Mucosa of rectum (tissue), 2 donors: ENCODE data around the gene SMAP1.

Source experiments
- H3K27ac ChIP-seq, 2 donors: one replicate each; pipeline ENCODE4 v1.7.0; 2013; ENCODE audit warnings: inconsistent platforms in 2 of 2, low read depth in 2 of 2, low read length in 2 of 2
- H3K27me3 ChIP-seq, 2 donors: one replicate each; pipeline ENCODE4 v1.7.0; 2013; ENCODE audit warnings: low read length in 2 of 2; ENCODE audit not compliant: control insufficient read depth in 2 of 2, insufficient read depth in 2 of 2
- H3K36me3 ChIP-seq, 2 donors: one replicate each; pipeline ENCODE4 v1.7.0; 2013; ENCODE audit warnings: low read length in 2 of 2; ENCODE audit not compliant: control insufficient read depth in 2 of 2, insufficient read depth in 2 of 2
- H3K4me1 ChIP-seq, 2 donors: one replicate each; pipeline ENCODE4 v1.7.0; 2013; ENCODE audit warnings: low read length in 2 of 2, mild to moderate bottlenecking in 1 of 2; ENCODE audit not compliant: control insufficient read depth in 2 of 2, insufficient read depth in 2 of 2
- H3K4me3 ChIP-seq, 2 donors: one replicate each; pipeline ENCODE4 v1.7.0; 2013; ENCODE audit warnings: low read length in 2 of 2
- H3K9ac ChIP-seq, 2 donors: one replicate each; pipeline ENCODE4 v1.7.0; 2013; ENCODE audit warnings: low read length in 2 of 2, low read depth in 1 of 2, mild to moderate bottlenecking in 1 of 2
- H3K9me3 ChIP-seq, 2 donors: one replicate each; pipeline ENCODE4 v1.7.0; 2013; ENCODE audit warnings: low read length in 2 of 2; ENCODE audit not compliant: control insufficient read depth in 2 of 2
- donor health status: healthy.
- donor health status: Normal muscosa, but diverticular disease.

Gene SMAP1

DNA sequence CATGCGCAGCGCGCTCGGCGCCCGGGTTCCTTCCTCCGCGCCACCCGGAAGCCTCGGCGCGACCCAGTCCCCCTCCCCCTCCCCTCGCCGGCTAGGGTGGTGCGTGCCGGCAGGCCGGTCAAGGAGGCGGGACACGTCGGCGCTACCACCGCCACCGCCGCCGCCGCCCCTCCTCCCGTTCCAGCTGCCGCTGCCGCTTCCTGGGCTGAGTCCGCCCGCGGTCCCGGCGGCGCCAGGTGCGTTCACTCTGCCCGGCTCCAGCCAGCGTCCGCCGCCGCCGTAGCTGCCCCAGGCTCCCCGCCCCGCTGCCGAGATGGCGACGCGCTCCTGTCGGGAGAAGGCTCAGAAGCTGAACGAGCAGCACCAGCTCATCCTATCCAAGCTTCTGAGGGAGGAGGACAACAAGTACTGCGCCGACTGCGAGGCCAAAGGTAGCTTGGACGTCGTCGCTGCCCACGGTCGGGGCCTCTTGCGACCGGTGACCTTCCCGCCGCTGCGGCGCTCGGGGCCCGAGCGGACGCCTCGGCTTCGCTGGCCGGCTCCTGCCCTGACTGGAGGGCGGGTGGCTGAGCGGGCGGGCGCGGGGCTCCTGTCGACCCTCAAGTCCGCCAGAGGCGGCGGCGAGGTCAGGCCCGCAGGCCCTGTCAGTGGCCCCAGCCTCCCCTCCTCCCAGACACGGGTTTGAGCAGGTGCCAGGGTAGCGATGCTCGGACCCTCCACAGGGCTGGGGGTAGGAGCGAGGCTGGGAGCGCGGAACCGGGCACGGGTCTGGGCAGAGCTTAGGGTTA, at the start of gene SMAP1:
TSS of gene SMAP1 (plus strand) at position 173 of the 788 bp plus-strand sequence. CDS start at position 314, 141 bp downstream.
- Histone ChIP-seq H3K27ac (peak within 1 kb of the TSS; percentile 93), H3K36me3 (no peaks in the 10 kb centered on the region), H3K4me1 (peaks cover 15 to 33% of the 10 kb centered on the region in 2 donors), H3K27me3 (no peaks in the 10 kb centered on the region), H3K4me3 (peak within 1 kb of the TSS; percentile 90), H3K9ac (peak within 1 kb of the TSS; percentile 88 to 96), H3K9me3 (no peaks in the 10 kb centered on the region)

DNA sequence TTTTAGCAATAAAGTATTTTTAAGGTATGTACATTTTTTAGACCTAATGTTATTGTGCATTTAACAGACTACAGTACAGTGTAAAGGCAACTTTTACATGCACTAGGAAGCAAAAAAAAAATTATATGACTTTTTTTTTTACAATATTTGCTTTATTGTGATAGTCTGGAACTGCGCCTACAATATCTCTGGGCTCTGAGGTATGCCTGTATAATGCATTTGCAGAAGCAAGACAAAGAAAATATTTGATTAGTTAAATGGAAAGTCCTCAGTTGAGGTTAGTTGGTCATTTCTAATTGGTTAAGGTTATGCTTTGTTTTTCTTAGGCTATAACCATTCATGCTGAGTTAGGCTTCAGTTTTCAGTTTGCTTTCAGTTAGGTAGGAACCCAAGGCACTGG, 46.9 kb upstream of the SMAP1 start:
- Histone ChIP-seq H3K27ac (no peak overlapping the region), H3K27me3 (peaks cover 0 to 2% of the 10 kb centered on the region in 2 donors), H3K9me3 (no peaks in the 10 kb centered on the region), H3K4me3 (no peak overlapping the region), H3K4me1 (no peaks in the 10 kb centered on the region), H3K36me3 (no peaks in the 10 kb centered on the region), H3K9ac (no peak overlapping the region)

DNA sequence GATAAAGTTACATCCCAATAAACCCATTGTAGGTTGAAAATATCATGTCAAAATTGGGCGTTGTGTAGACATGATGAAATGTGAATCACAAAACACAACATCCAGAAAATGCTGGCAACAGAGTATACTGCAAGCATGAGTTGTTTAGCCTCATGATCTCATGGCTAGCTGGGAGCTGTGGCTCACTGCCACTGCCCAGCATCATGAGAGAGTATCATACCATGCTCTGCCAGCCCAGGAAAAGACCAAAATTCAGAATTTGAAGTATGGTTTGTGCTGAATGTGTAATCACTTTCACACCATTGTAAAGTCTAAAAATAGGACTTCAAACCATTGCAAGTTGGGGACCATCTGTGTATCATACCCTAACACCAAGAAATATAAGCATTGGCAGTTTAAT, 45.2 kb upstream of the SMAP1 start:
- no peaks in the 10 kb centered on the region for H3K4me1 ChIP-seq

DNA sequence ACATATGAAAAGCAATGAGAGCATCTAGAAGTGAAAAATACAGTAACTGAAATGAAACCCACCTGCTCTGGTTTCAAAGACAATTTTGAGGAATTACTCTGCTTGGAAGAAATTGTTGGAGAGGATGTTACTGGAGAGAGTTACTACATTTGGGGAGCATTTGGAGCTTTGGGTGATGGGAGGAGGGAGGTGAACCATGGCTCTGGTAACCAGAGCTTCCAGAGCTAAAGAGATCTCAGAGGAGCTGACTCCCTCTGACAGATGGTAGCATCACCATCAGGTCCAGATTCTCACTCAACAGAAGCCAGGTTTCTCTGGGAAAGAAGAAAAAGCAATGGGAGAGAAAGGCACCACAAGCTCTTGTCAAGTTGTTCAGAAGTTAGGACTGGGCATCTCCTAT, 42.2 kb upstream of the SMAP1 start:
- Histone ChIP-seq H3K9me3 (no peaks in the 10 kb centered on the region), H3K27ac (no peak overlapping the region), H3K4me3 (no peak overlapping the region), H3K36me3 (no peaks in the 10 kb centered on the region), H3K9ac (no peak overlapping the region), H3K27me3 (peaks cover 2 to 5% of the 10 kb centered on the region in 2 donors), H3K4me1 (no peaks in the 10 kb centered on the region)

More for the DNA sequence above, 45.2 kb upstream of the SMAP1 start:
- no peak overlapping the region for H3K4me3 ChIP-seq
- no peak overlapping the region for H3K9ac ChIP-seq
- H3K27ac ChIP-seq = no peak overlapping the region
- H3K9me3 ChIP-seq = no peaks in the 10 kb centered on the region
- H3K36me3 ChIP-seq = no peaks in the 10 kb centered on the region
- H3K27me3 ChIP-seq = peaks cover 0 to 2% of the 10 kb centered on the region in 2 donors

DNA sequence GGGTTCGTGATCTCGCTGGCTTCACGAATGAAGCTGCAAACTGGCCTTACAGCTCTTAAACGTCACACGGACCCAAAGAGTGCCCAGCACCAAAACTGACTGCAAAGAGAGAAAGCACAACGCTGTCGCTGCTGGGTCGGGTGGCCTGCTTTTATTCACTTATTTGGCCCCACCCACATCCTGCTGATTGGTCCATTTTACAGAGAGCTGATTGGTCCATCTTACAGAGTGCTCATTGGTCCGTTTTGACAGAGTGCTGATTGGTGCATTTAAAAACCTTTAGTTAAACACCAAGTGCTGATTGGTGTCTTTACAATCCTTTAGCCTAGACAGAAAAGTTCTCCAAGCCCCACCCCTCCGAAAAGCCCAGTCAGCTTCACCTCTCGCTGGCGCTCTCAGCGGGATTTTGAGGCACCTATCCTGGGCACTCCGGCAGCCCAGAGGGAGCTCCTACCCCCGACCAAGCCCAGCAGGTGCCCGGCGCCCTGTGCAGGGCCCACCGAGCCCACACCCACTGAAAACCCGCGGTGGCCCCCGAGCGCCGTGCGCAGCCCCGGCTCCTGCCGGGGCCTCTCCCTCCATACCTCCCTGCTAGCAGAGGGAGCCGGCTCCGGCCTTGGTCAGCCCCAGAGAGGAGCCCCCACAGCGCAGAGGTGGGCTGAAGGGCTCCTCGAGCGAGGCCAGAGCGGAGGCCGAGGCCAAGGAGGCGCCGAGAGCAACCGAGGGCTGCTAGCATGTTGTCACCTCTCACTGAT, 40.0 kb upstream of the SMAP1 start:
- Histone ChIP-seq H3K27me3 (peaks cover 0 to 5% of the 10 kb centered on the region in 2 donors), H3K4me3 (no peak overlapping the region), H3K9me3 (no peaks in the 10 kb centered on the region), H3K27ac (no peak overlapping the region), H3K4me1 (no peaks in the 10 kb centered on the region), H3K9ac (no peak overlapping the region), H3K36me3 (no peaks in the 10 kb centered on the region)

DNA sequence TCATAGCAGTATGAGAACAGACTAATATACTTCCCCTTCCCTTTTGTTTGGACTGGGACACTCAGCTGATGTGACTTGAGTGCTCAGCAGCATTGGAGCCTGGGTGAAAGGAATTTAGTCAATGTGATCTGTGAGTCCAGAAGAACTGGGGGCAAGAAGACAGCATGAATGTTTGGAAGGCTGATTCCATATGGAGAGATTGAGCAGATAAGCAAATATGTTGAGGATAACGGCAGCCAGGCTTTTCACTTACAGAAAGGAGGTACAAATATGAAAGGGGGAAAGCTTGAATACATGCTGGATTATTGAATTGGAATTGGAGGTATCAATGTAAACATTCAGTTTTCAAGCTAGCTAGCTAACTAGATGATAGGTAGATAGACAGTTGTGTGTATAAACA, 37.8 kb upstream of the SMAP1 start:
- no peak overlapping the region for H3K9ac ChIP-seq
- no peaks in the 10 kb centered on the region for H3K9me3 ChIP-seq
- peaks cover 0 to 5% of the 10 kb centered on the region in 2 donors for H3K27me3 ChIP-seq
- H3K27ac ChIP-seq = no peak overlapping the region
- H3K4me3 ChIP-seq = no peak overlapping the region
- H3K36me3 ChIP-seq = no peaks in the 10 kb centered on the region
- H3K4me1 ChIP-seq = no peaks in the 10 kb centered on the region

DNA sequence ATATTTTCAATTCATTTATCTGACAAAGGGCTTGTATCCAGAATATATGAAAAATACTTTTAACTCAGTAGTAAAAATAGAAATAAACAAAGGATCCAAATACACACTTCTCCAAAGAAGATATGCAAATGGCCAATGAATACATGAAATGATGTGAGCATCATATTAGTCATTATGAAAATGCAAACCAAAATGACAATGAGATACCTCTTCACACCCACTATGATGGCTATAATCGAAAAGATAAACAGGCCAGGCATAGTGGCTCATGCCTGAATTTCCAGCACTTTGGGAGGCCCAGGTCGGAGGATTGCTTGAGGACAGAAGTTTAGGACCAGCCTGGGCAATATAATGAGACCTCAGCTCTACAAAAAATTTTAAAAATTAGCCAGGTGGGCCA, 33.8 kb upstream of the SMAP1 start:
- Histone ChIP-seq H3K9me3 (no peaks in the 10 kb centered on the region), H3K4me3 (no peak overlapping the region), H3K27me3 (peaks cover 0 to 5% of the 10 kb centered on the region in 2 donors), H3K9ac (no peak overlapping the region), H3K27ac (no peak overlapping the region), H3K4me1 (no peaks in the 10 kb centered on the region), H3K36me3 (no peaks in the 10 kb centered on the region)

DNA sequence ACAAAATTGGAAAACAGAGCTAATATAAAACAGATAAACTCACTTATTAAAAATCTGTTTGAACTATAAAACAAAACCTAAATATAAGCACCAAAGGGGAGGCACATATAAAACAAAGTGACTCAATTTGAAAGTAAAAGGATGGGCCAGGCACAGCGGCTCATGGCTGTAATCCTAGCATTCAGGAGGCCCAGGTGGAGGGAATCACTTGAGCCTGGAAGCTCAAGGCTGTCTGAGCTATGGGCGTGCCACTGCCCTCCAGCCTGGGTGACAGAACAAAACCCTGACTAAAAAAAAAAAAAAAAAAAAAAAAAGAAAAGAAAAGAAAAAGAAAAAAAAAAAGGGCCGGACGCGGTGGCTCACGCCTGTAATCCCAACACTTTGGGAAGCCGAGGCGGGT, 31.1 kb upstream of the SMAP1 start:
- no peak overlapping the region for H3K9ac ChIP-seq
- H3K27ac ChIP-seq = no peak overlapping the region
- H3K4me3 ChIP-seq = no peak overlapping the region
- no peaks in the 10 kb centered on the region for H3K27me3 ChIP-seq
- no peaks in the 10 kb centered on the region for H3K36me3 ChIP-seq
- no peaks in the 10 kb centered on the region for H3K4me1 ChIP-seq
- H3K9me3 ChIP-seq = no peaks in the 10 kb centered on the region

DNA sequence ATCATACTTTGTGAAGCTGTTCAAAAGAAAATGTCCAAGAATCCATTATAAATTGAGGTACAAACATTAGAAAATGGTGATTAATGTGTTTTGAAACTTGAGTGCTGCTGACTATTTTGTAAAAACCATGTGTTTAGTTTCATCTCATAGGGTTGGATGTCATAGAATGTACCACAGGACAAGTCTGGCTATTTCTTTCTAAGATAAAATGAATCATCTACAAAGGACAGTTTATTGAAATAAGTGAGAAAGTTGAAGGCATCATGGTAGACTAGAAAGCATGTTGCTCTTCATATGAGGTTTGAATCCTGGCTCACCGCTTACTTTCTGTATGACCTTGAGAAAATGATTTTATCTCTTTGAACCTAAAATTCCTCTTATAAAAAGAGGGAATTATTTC, 29.2 kb upstream of the SMAP1 start:
- Histone ChIP-seq H3K4me3 (no peak overlapping the region), H3K9me3 (no peaks in the 10 kb centered on the region), H3K36me3 (no peaks in the 10 kb centered on the region), H3K9ac (no peak overlapping the region), H3K27me3 (no peaks in the 10 kb centered on the region), H3K27ac (no peak overlapping the region), H3K4me1 (no peaks in the 10 kb centered on the region)

DNA sequence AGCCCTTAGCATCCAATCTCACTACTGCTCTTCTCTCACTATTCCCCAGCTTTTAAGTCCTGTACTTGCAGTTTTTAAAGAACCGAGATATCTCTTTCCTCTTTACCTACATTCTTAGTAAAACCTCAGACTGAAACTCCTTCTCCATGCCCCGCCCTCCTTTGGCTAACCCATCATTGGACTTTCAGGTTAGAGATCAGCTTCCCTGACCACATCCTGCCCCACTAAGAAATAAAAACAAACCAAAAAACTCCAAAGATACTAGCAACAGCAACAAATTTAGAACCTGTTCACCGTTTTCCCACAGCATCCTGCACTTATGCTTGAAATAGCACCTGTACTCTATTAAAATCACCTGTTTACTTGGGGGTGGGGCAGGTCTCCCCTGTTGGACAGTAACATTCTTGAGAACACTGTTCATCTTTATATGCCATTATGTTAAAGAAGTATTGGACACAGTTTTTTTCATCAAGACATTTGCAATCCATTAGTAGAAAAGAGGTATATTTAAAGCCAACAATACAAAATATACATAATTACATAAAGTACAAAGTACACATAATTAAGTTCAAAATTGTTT, 16.3 kb upstream of the SMAP1 start:
- Histone ChIP-seq H3K27ac (no peak overlapping the region), H3K9me3 (no peaks in the 10 kb centered on the region), H3K36me3 (no peaks in the 10 kb centered on the region), H3K4me1 (no peaks in the 10 kb centered on the region), H3K4me3 (no peak overlapping the region), H3K27me3 (no peaks in the 10 kb centered on the region), H3K9ac (no peak overlapping the region)
